Stimulated activated CD4-positive, alpha-beta T cell treated with anti-CD3 and anti-CD28 coated beads, Interleukin-15, amount 100 ng/mL, for 24 hours (primary cell): Measurements from ENCODE around the gene PABPN1.

Source experiments
- DNase-seq: peaks from one replicate; pipeline ENCODE4 v3.0.0-alpha.2; 2020

PABPN1 gene

DNA sequence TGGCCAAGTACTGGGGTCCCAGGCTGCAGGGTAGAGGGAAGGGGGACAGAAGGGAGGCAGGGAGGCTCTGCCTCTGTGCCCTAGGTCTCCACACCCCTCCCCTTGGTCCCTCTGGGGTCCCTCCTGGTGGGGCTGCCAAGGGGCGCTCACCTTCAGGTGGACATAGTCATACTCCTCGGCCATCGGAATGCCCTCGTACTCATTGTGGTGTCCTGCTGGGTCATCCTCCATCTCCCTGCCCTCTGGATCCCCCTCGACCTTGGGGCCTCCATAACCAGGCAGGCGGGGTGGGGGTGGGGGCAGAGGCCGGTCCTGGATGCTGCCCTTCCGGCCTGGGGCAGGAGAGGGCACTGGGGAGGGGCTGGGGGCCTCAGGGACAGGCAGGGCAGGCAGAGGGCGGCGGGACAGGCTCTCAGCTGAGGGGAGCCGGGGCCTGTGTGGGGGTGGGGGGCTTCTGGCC, 37.9 kb downstream of the PABPN1 start:
- no peak for DNase-seq

DNA sequence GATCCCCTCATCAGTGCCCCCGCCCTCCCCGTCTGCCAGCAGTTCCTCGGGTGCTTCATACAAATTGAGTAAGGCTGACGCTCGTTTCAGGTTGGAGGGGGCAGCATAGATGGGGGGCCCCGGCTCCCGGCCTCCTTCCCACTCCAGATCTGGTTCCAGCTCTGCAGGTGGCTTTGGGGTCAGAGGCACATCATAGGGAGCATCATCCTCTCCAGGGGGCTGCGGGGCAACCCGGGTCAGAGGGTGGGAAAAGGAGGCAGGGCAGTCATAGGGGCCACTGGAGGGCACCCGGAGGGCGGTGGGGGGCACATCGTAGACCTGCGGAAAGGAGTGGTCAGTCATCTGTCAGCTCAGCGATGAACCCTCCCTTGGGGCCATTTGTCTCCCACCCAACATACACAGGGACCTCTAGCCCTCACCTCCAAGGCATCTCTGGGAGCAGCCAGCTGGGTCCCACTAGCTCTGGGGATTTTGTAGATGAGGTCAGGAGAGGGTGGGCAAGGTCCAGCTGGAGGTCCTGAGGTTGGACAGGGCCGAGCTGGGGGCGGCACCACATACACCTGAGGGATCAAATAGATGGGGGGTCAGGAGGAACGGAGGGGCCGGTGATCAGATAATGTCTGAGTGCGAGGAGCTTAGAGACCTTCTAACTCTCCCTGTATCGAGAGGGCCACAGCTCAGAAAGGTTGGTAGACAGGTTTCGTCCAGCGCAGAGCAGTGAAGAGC, 38.6 kb downstream of the PABPN1 start:
- DNase-seq = no peak

DNA sequence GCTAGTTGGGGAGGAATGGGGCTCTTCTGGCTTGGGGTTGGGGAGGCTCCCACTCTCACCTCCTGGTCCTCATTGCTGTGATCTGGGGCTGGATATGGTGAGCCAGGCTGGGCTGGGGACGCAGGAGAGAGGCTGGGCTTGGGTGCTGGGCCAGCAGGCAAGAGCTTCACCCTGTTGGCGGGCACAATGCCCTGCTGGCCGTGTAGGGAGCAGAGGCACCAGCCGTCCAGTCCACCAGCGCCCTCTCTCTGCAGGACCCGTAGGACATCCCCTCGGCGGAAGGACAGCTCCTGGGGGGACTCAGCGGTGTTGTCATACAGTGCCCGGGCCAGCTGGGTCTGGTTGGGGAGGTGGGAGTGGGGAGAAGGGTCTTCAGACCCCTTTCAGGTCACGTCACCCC, 39.2 kb downstream of the PABPN1 start:
- no peak for DNase-seq

DNA sequence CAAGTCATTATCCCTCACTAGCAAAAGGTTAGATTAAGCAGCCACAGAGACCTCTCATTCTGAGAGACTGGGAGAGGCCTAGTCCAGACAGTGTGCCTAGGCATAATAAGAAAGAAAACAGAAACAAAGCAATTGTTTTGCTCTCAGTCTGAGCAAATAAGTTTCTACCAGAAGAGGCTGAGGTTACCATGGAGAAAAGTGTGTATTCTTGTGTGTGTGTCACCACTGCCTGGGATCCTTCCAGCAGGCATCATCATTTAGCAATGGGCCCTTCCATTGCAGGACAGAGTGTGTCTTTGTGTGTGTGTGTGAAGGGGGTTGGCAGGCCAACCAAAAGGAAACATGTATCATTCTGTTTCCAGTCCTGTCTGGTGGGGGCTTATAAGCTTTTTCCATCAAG, 40.1 kb downstream of the PABPN1 start:
- no peak for DNase-seq

DNA sequence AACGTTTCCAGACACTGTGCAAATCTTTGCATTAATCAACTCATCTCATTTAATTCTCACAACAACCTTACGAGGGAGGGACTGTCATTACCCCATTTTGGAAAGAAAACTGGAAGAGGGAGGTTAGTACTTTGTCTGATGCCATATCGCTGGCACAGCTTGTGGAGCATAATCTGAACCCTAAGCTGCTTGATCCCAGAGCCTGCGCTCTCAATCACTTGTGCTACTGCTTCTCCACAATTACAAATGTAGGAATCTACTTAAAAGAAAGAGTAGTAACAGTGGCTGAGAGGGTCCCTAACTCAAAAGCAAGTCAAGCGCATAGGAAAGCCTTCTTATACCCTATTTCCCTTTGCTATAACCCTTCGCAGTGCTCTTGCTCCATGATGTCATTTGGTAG, 40.5 kb downstream of the PABPN1 start:
- DNase-seq = no peak

DNA sequence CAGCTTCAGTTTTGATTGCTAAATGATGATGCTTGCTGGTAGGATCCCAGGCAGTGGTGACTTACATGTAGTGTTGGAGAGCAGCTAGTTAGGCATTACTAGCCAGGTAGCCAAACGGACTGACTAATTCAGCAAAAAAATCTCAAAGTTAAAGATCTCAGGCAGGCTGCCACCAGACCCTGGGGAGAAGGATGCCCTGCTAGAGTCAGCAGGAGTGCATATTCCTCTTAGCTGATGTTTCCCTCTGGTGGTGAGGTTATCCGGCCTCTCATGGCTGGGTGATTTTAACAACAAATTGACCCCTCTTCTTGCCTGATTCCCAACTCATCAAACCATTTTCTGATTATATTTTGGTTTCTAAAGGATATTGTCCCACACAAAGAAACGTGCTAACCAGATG, 40.9 kb downstream of the PABPN1 start:
- DNase-seq = no peak

DNA sequence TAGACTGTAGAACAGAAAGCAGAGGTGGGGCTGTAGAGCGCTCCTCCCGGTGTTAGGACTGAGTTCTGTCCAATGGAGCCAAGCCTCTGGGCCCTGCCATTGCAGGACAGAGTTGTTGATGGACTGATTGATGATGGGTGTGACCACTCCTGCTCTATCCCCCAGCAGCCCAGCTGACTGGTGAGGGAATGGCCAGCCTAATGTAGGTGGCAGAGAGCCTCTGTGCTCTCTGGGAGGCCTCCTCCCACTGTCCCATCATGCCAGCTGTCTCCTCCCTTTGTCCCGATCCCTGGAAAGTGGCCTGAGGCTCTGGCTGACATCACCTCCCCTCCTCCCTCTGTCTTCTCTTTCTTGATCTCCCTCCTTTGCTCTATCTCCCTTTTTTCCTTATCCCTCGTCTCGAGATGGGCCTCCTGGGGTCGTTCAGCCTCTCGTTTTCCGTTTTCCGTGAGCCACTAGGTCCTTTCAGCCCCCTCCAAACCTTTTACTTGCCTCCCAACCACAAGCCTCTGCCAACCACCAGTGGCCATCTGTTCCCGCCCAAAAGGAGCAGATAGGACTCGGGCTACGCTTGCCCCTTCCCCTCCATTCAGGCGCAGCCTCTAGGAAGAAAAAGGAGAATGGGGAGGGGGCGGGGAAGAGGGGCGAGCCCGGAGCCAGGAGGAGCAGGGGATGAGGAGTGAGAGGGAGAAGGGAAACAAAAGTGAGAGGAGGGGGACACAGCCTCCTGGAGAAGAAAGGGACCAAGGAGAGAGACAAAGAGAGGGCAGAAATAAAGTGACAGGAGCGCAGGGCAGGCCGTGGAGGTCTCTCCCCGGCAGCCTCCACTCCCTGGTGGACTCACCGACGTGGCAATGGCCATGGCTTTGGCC, 43.1 kb downstream of the PABPN1 start:
- DNase-seq = no peak

DNA sequence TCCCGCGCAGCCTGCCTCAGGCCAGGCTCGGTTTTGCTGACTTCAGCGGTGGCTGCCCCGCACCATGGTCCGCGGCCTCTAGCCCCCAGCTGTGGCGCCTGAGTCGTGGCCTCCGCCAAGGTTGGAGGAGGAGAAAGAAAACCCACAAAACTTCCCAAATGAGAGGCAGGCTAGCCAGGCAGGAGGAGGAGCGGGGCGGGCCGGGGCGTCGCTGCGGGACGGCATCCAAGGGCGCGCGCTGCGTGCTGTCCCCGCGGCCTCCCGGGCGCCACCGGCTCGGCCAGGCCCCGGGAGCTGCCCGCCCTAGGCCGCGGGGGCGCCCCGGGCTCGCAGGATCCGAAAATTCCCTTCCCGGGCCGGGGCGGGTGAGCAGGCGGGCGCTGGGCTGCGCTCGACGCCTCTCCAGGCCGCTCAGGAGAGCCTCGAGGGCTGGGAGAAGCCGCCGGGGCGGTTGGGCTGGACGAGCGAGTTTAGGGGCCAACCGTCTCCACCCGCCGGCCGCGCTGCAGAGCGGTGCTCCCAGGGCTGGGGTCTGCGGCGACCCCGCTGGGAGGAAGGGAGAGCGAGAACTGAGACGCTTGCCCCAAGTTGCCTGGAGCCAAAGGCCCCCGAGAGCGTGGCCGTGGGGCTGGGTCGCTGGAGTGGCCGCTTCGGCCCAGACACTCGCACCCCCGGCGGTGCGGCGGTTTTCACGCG, 43.9 kb downstream of the PABPN1 start, which contains the start of gene EFS:
EFS (minus strand) TSS at position 137 of the 696 bp plus-strand sequence. CDS start 147 bp downstream, outside the sequence.
- DNase-seq = no peak

DNA sequence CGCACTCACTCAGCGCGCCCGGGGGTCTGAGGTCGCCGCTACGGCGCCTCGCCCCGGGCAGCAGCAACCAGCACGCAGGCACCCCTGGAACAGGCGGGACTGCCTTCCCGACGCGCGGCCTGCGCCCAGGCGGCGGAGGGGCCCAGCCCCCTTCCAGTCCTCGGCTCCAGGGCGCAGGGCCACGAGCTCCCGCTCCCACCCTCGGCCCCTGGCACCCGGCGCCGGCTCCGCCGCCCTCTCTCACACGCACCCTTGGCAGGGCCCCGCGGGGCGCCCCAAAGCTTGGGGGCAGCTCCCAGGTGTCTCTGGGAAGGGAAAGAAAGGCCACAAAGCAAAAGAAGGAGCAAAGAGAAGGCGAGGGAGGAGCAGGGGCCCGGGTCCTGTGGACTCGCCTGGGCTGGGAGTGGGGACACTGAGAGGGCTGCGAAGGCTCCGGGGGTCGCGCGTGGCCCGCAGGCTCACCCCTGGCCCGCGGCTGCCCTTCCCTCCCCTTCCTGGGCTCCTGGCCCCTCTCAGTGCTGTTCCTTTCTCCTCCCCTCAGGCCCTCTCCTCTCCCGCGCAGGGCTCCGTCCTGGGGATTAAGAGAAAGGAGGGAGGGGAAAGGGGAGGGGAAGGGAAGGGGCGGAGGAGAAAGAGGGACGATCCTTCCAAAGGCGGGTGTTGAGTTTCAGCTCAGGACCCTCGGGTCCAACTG, 44.6 kb downstream of the PABPN1 start:
- no peak for DNase-seq

DNA sequence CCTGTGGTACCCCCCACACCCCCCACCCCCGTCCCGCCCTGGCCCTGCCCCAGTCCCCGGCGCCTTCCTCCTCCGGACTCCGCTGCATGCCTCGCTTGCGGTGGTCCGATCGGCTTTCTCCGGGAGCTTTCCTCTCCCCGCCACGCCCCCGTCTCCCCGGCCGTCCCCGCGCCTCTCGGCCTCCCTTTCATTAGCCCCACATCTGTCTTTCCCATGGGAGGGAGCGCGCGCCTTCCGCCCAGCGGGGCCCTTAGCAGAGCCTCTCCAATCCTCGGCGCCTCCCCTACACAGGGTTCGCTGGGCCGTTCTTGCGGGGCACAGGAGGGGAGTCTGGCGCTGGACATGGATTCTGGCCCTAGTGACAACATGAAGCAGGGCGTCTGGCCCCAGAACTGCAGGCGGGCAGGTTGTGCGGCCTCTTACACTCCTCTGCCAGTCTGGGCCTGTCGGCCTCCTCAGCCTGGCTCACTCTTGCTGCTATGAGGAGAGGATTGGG, 45.2 kb downstream of the PABPN1 start:
- no peak for DNase-seq

DNA sequence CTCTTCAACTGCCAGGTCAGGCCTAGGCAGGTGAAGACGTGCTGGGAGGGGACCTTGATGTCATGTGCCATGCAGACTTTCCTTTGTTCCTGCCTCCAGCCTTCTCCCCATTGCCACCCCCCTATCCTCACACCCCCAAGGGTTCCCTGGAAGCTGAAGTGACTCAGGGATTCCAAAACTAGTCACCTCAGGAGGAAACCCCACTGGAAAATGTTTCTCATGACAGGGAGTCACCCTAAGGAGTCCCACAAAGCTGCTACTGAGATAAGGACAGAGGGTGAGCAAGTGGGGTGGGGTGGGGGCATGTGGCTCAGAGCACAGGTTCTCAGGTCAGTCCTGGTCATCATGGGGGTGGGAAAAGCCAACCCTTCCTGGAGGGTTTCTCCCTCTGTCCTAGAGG, 49.0 kb downstream of the PABPN1 start:
- no peak for DNase-seq

DNA sequence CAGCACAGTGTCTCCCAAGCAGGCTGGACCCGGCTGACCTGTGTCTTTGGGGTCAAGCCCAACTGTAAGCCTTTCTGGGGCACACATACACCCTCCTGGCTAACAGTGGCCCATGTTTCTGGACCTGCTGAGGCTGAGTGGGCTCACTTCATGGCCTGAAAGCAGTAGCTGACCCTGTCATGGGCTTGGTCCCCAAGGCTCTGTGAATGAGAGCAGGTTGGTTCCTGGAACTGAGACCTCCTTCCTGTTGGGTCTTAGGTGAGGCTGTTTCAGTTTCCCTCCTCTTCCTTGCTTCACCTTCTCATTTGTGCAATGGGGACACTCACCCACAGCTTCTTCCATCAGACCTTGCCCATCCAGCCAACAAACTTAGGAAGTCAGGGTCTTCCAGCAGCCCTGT, 50.6 kb downstream of the PABPN1 start:
- no peak for DNase-seq

DNA sequence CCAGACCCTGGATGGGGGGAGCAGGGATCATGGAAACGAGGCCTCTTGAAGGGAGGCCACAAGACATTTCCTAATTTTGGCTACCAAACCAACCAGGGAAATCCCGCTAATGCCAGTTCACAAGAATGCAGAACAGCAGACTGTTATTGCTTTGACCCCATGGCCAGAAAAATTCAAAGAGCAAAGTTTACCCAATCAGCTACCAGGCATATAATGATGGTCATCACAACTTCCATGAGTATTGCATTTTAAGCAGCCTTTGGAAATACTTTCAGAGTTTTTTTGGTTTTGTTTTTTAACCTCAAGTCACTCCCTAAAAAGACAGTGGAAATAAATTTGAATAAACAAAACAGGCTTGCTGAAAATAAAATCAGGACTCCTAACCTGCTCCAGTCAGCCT, 51.3 kb downstream of the PABPN1 start, which contains the start of gene IL25:
IL25 (plus strand) TSS at position 301 of the 400 bp plus-strand sequence.
- no peak for DNase-seq

DNA sequence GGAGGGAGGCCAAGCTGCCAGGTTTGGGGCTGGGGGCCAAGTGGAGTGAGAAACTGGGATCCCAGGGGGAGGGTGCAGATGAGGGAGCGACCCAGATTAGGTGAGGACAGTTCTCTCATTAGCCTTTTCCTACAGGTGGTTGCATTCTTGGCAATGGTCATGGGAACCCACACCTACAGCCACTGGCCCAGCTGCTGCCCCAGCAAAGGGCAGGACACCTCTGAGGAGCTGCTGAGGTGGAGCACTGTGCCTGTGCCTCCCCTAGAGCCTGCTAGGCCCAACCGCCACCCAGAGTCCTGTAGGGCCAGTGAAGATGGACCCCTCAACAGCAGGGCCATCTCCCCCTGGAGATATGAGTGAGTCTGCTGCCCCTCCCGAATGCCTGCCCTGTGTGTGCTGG, 51.8 kb downstream of the PABPN1 start:
- DNase-seq = no peak
